H1 (cell line): ENCODE results near the gene RHBDL2. TPM values are rescaled to one million over a fixed set of nuclear protein-coding genes. Genes with fewer than 3 reads are reported as not detected.

Experiments
- CTCF ChIA-PET: fragments of 300-600 bp; sonication (Branson Sonifier 250); formaldehyde crosslinking; loops from one replicate; lab custom pipeline; 2021; ENCODE audit not compliant: partially characterized antibody; lab: Charles Lee
- POLR2A ChIA-PET: fragments of 300-600 bp; sonication (Branson Sonifier 250); formaldehyde crosslinking; loops from one replicate; lab custom pipeline; 2021; ENCODE audit warnings: inconsistent platforms; ENCODE audit not compliant: partially characterized antibody; lab: Charles Lee
- DNase-seq, 2 experiments: peaks; one replicate each; pipeline versions ENCODE4 v3.0.0 to v3.0.0-alpha.2; 2010 to 2022; ENCODE audit warnings: low spot score in 2 of 2, low read depth in 1 of 2, mixed read lengths in 1 of 2
- FAIRE-seq: peaks from 2 replicates; lab custom pipeline; 2011; peaks lifted over from hg19 to GRCh38; lab: Jason Lieb, UNC
- H2AFZ ChIP-seq: 2 replicates; pipeline ENCODE4 v1.8.1; 2012; ENCODE audit warnings: low read length, inconsistent platforms
- H2AK5ac ChIP-seq: 2 replicates; pipeline ENCODE4 v1.6.1; 2013; ENCODE audit warnings: low read depth, low read length
- H2BK120ac ChIP-seq: replicated peaks from 2 replicates; pipeline ENCODE3; 2013; ENCODE audit warnings: low read depth, low read length, inconsistent platforms
- H2BK12ac ChIP-seq: 2 replicates; pipeline ENCODE4 v1.6.1; 2013; ENCODE audit warnings: low read depth, low read length
- H2BK15ac ChIP-seq: 2 replicates; pipeline ENCODE4 v1.6.1; 2013; ENCODE audit warnings: low read length
- H2BK20ac ChIP-seq: 2 replicates; pipeline ENCODE4 v1.6.1; 2013; ENCODE audit warnings: low read length
- H2BK5ac ChIP-seq: 2 replicates; pipeline ENCODE4 v1.6.1; 2013; ENCODE audit warnings: low read depth, low read length
- H3K14ac ChIP-seq: 2 replicates; pipeline ENCODE4 v1.6.1; 2013; ENCODE audit warnings: inconsistent platforms; ENCODE audit not compliant: insufficient read length
- H3K18ac ChIP-seq: 2 replicates; pipeline ENCODE4 v1.6.1; 2013; ENCODE audit warnings: low read length; ENCODE audit errors: extremely low read depth
- H3K23ac ChIP-seq: 2 replicates; pipeline ENCODE4 v1.6.1; 2013; ENCODE audit warnings: inconsistent platforms; ENCODE audit not compliant: insufficient read length
- H3K23me2 ChIP-seq: 2 replicates; pipeline ENCODE4 v1.6.1; 2013; ENCODE audit warnings: low read depth, low read length
- H3K27ac ChIP-seq: 2 replicates; pipeline ENCODE4 v1.6.1; 2011; ENCODE audit warnings: low read depth, low read length, inconsistent platforms
- H3K27me3 ChIP-seq, 4 experiments: replicated peaks in 1 of 4; 1 replicate in 1 of 4; 2 replicates in 3 of 4; pipeline versions ENCODE4 v1.6.1 to v1.8.1; 2011 to 2013; ENCODE audit warnings: low read length in 3 of 4, mild to moderate bottlenecking in 3 of 4, inconsistent platforms in 2 of 4, mixed read lengths in 2 of 4, moderate library complexity in 1 of 4; ENCODE audit not compliant: control insufficient read depth in 3 of 4, insufficient read depth in 3 of 4; ENCODE audit errors: extremely low read depth in 1 of 4
- H3K36me3 ChIP-seq, 4 experiments: 2 replicates each; pipeline versions ENCODE4 v1.6.1 to v1.8.1; 2011 to 2013; ENCODE audit warnings: mild to moderate bottlenecking in 4 of 4, low read length in 3 of 4, moderate library complexity in 2 of 4, control low read depth in 1 of 4, inconsistent platforms in 1 of 4; ENCODE audit not compliant: insufficient read depth in 4 of 4, control insufficient read depth in 2 of 4
- H3K4ac ChIP-seq: replicated peaks from 2 replicates; pipeline ENCODE3; 2013; ENCODE audit warnings: low read length, low read depth, mixed read lengths, inconsistent platforms; ENCODE audit not compliant: insufficient read length
- H3K4me1 ChIP-seq, 4 experiments: replicated peaks in 1 of 4; 1 replicate in 1 of 4; 2 replicates in 3 of 4; pipeline versions ENCODE4 v1.6.1 to v1.8.1; 2011 to 2013; ENCODE audit warnings: low read length in 3 of 4, inconsistent platforms in 2 of 4, mixed read lengths in 1 of 4; ENCODE audit not compliant: insufficient read depth in 4 of 4, control insufficient read depth in 3 of 4
- H3K4me2 ChIP-seq, 2 experiments: 2 replicates each; pipeline versions ENCODE4 v1.6.1 to v1.8.1; 2011 to 2013; ENCODE audit warnings: low read depth in 2 of 2, low read length in 2 of 2, control low read depth in 1 of 2, inconsistent platforms in 1 of 2, mild to moderate bottlenecking in 1 of 2; ENCODE audit not compliant: insufficient read depth in 1 of 2
- H3K4me3 ChIP-seq, 4 experiments: fragments of 200-600, 300-600 bp in 1 of 4; sonication (generic), shearing (Covaris generic), sonication (Bioruptor Twin) in 1 of 4; 2 replicates each; pipeline versions ENCODE4 v1.5.1 to v1.8.1; 2011 to 2016; ENCODE audit warnings: low read length in 4 of 4, low read depth in 3 of 4, control low read depth in 2 of 4, inconsistent platforms in 2 of 4, mild to moderate bottlenecking in 2 of 4, mixed read lengths in 1 of 4, moderate library complexity in 1 of 4; ENCODE audit not compliant: insufficient read depth in 2 of 4; ENCODE audit errors: extremely low read depth in 1 of 4
- H3K56ac ChIP-seq: replicated peaks from 2 replicates; pipeline ENCODE3; 2013; ENCODE audit warnings: low read depth, mild to moderate bottlenecking, mixed read lengths, low read length, inconsistent platforms; ENCODE audit not compliant: insufficient read length
- H3K79me1 ChIP-seq: 2 replicates; pipeline ENCODE4 v1.6.1; 2013; ENCODE audit warnings: low read depth, low read length, control low read depth
- H3K79me2 ChIP-seq, 2 experiments: 2 replicates each; pipeline versions ENCODE4 v1.6.1 to v1.8.1; 2012 to 2013; ENCODE audit warnings: low read length in 2 of 2, mild to moderate bottlenecking in 2 of 2, inconsistent platforms in 1 of 2; ENCODE audit not compliant: insufficient read depth in 2 of 2, control insufficient read depth in 1 of 2
- H3K9ac ChIP-seq, 4 experiments: replicated peaks in 1 of 4; 1 replicate in 1 of 4; 2 replicates in 3 of 4; pipeline versions ENCODE4 v1.6.1 to v1.8.1; 2011 to 2013; ENCODE audit warnings: low read depth in 3 of 4, low read length in 3 of 4, control low read depth in 2 of 4, mild to moderate bottlenecking in 2 of 4, moderate library complexity in 2 of 4, inconsistent platforms in 1 of 4; ENCODE audit errors: extremely low read depth in 1 of 4
- H3K9me3 ChIP-seq, 2 experiments: 2 replicates each; pipeline versions ENCODE4 v1.6.1 to v1.8.1; 2012 to 2013; ENCODE audit warnings: mild to moderate bottlenecking in 2 of 2, moderate library complexity in 2 of 2, control low read depth in 1 of 2, inconsistent platforms in 1 of 2, low read depth in 1 of 2, low read length in 1 of 2, mixed read lengths in 1 of 2; ENCODE audit not compliant: insufficient read depth in 2 of 2
- H4K20me1 ChIP-seq, 2 experiments: replicated peaks in 1 of 2; 2 replicates each; pipeline versions ENCODE3 to v1.8.1; 2011 to 2013; ENCODE audit warnings: inconsistent platforms in 2 of 2, low read length in 2 of 2, mild to moderate bottlenecking in 1 of 2; ENCODE audit not compliant: insufficient read depth in 2 of 2, control insufficient read depth in 1 of 2
- H4K5ac ChIP-seq: 2 replicates; pipeline ENCODE4 v1.6.1; 2013; ENCODE audit warnings: low read length, low read depth, mixed read lengths, inconsistent platforms; ENCODE audit not compliant: insufficient read length
- H4K8ac ChIP-seq: 2 replicates; pipeline ENCODE4 v1.8.0; 2013; ENCODE audit warnings: mild to moderate bottlenecking, moderate library complexity, low read length, inconsistent platforms; ENCODE audit not compliant: insufficient read depth; ENCODE audit errors: extremely low read depth
- H4K91ac ChIP-seq: replicated peaks from 2 replicates; pipeline ENCODE3; 2013; ENCODE audit warnings: low read length, mixed read lengths, inconsistent platforms; ENCODE audit not compliant: insufficient read length
- JUN ChIP-seq: IDR thresholded peaks from 2 replicates; pipeline ENCODE4 v1.6.1; 2011; ENCODE audit warnings: low read depth, mild to moderate bottlenecking, improper control_type of control experiment, low read length
- POU5F1 ChIP-seq: IDR thresholded peaks from 2 replicates; pipeline ENCODE4 v1.6.1; 2011; ENCODE audit warnings: low read depth, mild to moderate bottlenecking, low read length, moderate library complexity
- SP2 ChIP-seq: IDR thresholded peaks from 2 replicates; pipeline ENCODE4 v1.6.1; 2012; ENCODE audit warnings: mild to moderate bottlenecking, low read length, inconsistent platforms
- TEAD4 ChIP-seq: IDR thresholded peaks from 2 replicates; pipeline ENCODE4 v1.6.1; 2012; ENCODE audit warnings: low read depth, low read length, inconsistent platforms, mixed read lengths
- WGBS, 2 experiments: shearing (Covaris generic) in 1 of 2; methylation state at CpG; one replicate each; pipeline versions ENCODE4 v1.1.6 to v1.1.7; 2013 to 2015; ENCODE audit warnings: low lambda C conversion rate in 2 of 2, mixed read lengths in 2 of 2, inconsistent platforms in 1 of 2, low coverage in 1 of 2, missing lambda C conversion rate in 1 of 2; ENCODE audit not compliant: insufficient replicate concordance in 2 of 2, insufficient coverage in 1 of 2, insufficient read length in 1 of 2; ENCODE audit errors: extremely low coverage in 1 of 2, missing lambda C conversion rate in 1 of 2; 5-methylcytosine and 5-hydroxymethylcytosine counted together
- polyA plus RNA-seq, 7 experiments: library from polyadenylated mRNA; depleted of rRNA in 3 of 7; stranded (reverse) in 5 of 7; unstranded in 2 of 7; fragments of >200 nt in 5 of 7; fragments of 200-250 nt in 2 of 7; gene quantifications; 1 replicate in 5 of 7; 2 replicates in 1 of 7; 4 replicates in 1 of 7; pipeline versions ENCODE4 v1.2.1 to v1.2.3, GENCODE V29; 2011 to 2013; ENCODE audit warnings: missing spikeins in 2 of 7, mixed read lengths in 2 of 7
- total RNA-seq: library from RNA; stranded (reverse); fragmentation: NEBNext Ultra II Directional; extraction: Animal tissue kit (Norgen Biotek cat#: 25700); gene quantifications from 2 replicates; pipeline ENCODE4 v1.2.1, GENCODE V29; 2021

Gene RHBDL2
- total and polyA plus RNA-seq, 2 of the 8 experiments (the other 6 are each of a cell fraction or from before 2014, with no cell fraction given) = 0.42 to 0.84 TPM

- H3K14ac ChIP-seq = no peak overlapping the region
- H2BK120ac ChIP-seq = no peak overlapping the region
- H2BK12ac ChIP-seq = no peak overlapping the region
- H3K4ac ChIP-seq = no peak overlapping the region
- no peaks in the 10 kb centered on the region for H3K79me1 ChIP-seq
- H4K8ac ChIP-seq = no peak overlapping the region
- DNase-seq (no peak), FAIRE-seq (no peak)
- ChIA-PET CTCF (interaction anchor here (0.5 to 1.8 kb wide), 7 partner anchors 23 to 199 kb away, joined by 3 to 10 read pairs (median 5); partner anchors contain the start of gene NDUFS5), POLR2A (interaction anchor here (1.7 to 1.8 kb wide), 2 partner anchors 34 to 114 kb away, joined by 5 read pairs; partner anchors contain the start of gene RRAGC)
- no peak overlapping the region for H3K4me2 ChIP-seq
- no peaks in the 10 kb centered on the region for H3K27me3 ChIP-seq
- no peaks in the 10 kb centered on the region for H3K23me2 ChIP-seq
- no peak overlapping the region for H3K9ac ChIP-seq
- H3K56ac ChIP-seq = no peak overlapping the region
- H4K20me1 ChIP-seq = no peaks in the 10 kb centered on the region
- H2BK15ac ChIP-seq = no peak overlapping the region
- H3K23ac ChIP-seq = no peak overlapping the region
- peaks cover 0 to 2% (median under 1%) of the 10 kb centered on the region in 4 experiments; a peak in 2 of 7 replicates for H3K4me1 ChIP-seq
- H3K9me3 ChIP-seq = no peaks in the 10 kb centered on the region
- H4K5ac ChIP-seq = no peak overlapping the region
- WGBS, 2 experiments = 91% methylated on average over 1 of the region's 1 CpG; no CpG with 5 or more reads in 1 of the 2 experiments
- no peaks in the 10 kb centered on the region for H3K36me3 ChIP-seq
- no peak overlapping the region for H2BK20ac ChIP-seq
- no peak overlapping the region for H3K4me3 ChIP-seq
- H4K91ac ChIP-seq = no peak overlapping the region
- H2AFZ ChIP-seq = no peak overlapping the region
- TF ChIP-seq TEAD4 = no peak
- no peak for TF ChIP-seq POU5F1
- no peak for TF ChIP-seq SP2
- no peak for TF ChIP-seq JUN
- TF ChIP-seq, all 59 proteins: peak for 0
- no peaks in the 10 kb centered on the region for H3K79me2 ChIP-seq
- H2BK5ac ChIP-seq = no peak overlapping the region
- no peak overlapping the region for H3K27ac ChIP-seq
- no peak overlapping the region for H2AK5ac ChIP-seq
- H3K18ac ChIP-seq = no peak overlapping the region
These were observed 48.7 kb downstream of the RHBDL2 start for GRCh38 chr1:38892976-38893375.
